Type B pancreatic cell (in vitro differentiated cells): ENCODE measurements around the gene RTCB. TPM values are rescaled to one million over a fixed set of nuclear protein-coding genes. Genes with fewer than 3 reads are reported as not detected.
A peak's percentile ranks its signal among the peaks of the same experiment; 100 is the strongest.

ENCODE experiments used
- DNase-seq: peaks from one replicate; pipeline ENCODE4 v3.0.0; 2021; ENCODE audit warnings: mixed read lengths; ENCODE audit not compliant: unreplicated experiment; ENCODE audit errors: extremely low spot score
- H3K27ac Mint-ChIP-seq: 2 replicates; pipeline ENCODE4 v1.8.0; 2021; ENCODE audit warnings: mild to moderate bottlenecking, mixed read lengths
- H3K27me3 Mint-ChIP-seq: 2 replicates; pipeline ENCODE4 v1.8.0; 2021; ENCODE audit warnings: mixed read lengths
- H3K36me3 Mint-ChIP-seq: 2 replicates; pipeline ENCODE4 v1.8.0; 2021; ENCODE audit warnings: mixed read lengths
- H3K4me1 Mint-ChIP-seq: one replicate; pipeline ENCODE4 v1.8.0; 2021; ENCODE audit warnings: mixed read lengths; ENCODE audit not compliant: unreplicated experiment
- H3K4me3 Mint-ChIP-seq: 2 replicates; pipeline ENCODE4 v1.8.0; 2021; ENCODE audit warnings: mild to moderate bottlenecking, mixed read lengths
- H3K9me3 Mint-ChIP-seq: 2 replicates; pipeline ENCODE4 v1.8.0; 2021; ENCODE audit warnings: mixed read lengths
- total RNA-seq: library from RNA; stranded (reverse); gene quantifications from 2 replicates; pipeline ENCODE4 v1.2.1, GENCODE V29; 2021; ENCODE audit warnings: low replicate concordance
- TF ChIP-seq, protein P1 (sequence below): fragments of 200-600 bp; sonication (generic); conservative IDR thresholded peaks from 2 replicates; pipeline ENCODE4 v1.5.0; 2021; ENCODE audit warnings: antibody characterized with exemption, mild to moderate bottlenecking

RTCB gene
- total RNA-seq, 1 donor from 2014 or later: 87.7 TPM

DNA sequence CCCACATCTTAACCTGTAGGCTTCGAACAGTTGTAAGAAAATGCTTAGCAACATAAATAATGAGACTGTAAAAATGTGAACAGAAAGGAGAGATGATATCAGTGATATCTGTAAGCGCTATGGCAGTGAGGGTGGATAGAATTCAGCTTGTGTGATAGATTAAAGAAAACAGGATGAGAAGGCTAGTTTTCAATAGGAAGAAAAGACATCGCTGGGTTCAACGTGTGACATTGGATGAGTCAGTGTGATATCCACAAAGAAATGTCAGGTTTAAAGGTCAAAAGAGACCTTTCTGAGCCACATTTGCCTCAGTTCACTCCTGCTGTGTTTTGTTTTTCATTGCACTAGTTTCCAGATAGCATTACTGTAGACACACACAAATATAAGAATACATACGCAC, 68.1 kb downstream of the RTCB start:
- Mint-ChIP-seq H3K9me3 (no peaks in the 10 kb centered on the region), H3K36me3 (no peaks in the 10 kb centered on the region), H3K4me3 (no peak overlapping the region), H3K27ac (no peak overlapping the region), H3K4me1 (peaks cover 4% of the 10 kb centered on the region), H3K27me3 (peaks cover 44% of the 10 kb centered on the region)
- TF ChIP-seq, protein P1, sequence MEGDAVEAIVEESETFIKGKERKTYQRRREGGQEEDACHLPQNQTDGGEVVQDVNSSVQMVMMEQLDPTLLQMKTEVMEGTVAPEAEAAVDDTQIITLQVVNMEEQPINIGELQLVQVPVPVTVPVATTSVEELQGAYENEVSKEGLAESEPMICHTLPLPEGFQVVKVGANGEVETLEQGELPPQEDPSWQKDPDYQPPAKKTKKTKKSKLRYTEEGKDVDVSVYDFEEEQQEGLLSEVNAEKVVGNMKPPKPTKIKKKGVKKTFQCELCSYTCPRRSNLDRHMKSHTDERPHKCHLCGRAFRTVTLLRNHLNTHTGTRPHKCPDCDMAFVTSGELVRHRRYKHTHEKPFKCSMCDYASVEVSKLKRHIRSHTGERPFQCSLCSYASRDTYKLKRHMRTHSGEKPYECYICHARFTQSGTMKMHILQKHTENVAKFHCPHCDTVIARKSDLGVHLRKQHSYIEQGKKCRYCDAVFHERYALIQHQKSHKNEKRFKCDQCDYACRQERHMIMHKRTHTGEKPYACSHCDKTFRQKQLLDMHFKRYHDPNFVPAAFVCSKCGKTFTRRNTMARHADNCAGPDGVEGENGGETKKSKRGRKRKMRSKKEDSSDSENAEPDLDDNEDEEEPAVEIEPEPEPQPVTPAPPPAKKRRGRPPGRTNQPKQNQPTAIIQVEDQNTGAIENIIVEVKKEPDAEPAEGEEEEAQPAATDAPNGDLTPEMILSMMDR: no peak
- DNase-seq: no peak

DNA sequence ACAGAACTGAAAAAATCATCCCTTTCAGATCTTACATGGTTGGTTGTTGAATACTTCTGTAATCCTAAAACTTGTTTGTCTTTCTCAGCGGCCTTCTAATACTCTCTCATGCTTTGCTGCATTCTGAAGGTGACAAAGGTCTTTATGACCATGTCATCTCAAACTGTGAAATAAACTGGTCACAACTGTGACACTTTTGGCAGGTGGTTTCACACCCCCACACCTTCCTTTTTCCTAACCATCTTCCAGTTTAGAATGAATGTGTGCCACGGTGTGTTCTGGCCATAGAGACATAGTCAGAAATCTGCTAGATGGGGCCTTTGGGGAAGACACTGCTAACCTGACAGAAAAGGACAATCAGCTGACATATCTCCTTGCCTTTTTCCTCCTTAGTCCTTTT, 69.1 kb downstream of the RTCB start:
- Mint-ChIP-seq H3K4me3 (no peak overlapping the region), H3K4me1 (peaks cover 4% of the 10 kb centered on the region), H3K36me3 (no peaks in the 10 kb centered on the region), H3K27ac (no peak overlapping the region), H3K9me3 (no peaks in the 10 kb centered on the region), H3K27me3 (peaks cover 49% of the 10 kb centered on the region)
- TF ChIP-seq, protein P1: no peak
- DNase-seq: no peak

DNA sequence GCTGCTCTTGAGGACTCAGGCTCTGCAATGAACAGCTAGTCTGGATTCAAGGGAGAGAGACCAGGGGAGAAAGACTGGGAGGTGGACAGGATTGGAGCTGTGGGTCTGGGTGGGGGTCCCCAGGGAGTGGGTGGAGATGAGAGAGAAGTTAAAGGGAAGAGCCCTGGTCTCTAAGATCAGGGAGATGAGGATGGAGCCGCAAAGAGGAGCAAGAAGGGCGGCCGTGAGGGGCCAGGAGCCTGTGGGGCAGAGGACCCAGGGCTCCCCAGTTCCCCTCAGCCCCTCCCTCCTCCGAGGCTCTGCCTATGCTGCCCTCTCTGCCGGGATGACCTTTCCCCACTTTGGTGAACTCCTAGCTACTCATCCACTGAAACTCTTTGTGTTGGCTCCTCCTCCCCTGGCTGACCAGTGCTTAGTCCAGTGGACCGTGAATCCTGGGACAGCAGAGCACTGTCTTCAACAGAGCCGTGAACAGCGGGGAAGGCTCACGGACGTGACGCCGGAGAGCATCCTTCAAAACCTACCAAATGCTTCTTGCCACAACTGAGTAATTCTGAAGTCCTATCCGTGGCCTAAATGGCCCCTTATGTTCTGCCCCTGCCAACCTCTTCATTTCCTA, 70.8 kb downstream of the RTCB start:
- Mint-ChIP-seq H3K4me1 (peaks cover 9% of the 10 kb centered on the region), H3K27ac (no peak overlapping the region), H3K27me3 (peaks cover 51% of the 10 kb centered on the region), H3K4me3 (no peak overlapping the region), H3K36me3 (no peaks in the 10 kb centered on the region), H3K9me3 (no peaks in the 10 kb centered on the region)
- peak; percentile 52 for DNase-seq
- TF ChIP-seq, protein P1: no peak

DNA sequence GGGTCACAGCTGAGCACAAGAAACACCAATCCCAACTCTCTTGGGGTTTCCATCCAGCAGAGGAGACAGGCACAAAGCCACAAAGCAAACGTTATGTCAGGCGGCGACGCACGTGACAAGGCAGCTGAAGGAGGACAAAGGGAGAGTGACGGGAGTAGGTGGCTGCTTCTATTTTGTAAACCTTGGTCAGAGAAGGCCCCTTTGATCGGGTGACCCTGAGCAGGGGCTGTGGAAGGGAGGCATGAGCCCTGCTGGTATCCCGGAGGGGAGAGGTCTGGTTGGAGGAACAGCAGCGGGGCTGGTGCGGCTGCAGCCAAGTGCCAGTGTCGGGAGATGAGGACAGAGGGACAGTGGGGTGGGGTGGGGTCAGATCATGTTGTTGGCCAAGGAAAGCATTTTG, 71.6 kb downstream of the RTCB start:
- H3K9me3 Mint-ChIP-seq: no peaks in the 10 kb centered on the region
- H3K36me3 Mint-ChIP-seq: no peaks in the 10 kb centered on the region
- H3K27ac Mint-ChIP-seq: no peak overlapping the region
- peak; percentile 65 for DNase-seq
- H3K4me1 Mint-ChIP-seq: peaks cover 9% of the 10 kb centered on the region
- peaks cover 46% of the 10 kb centered on the region for H3K27me3 Mint-ChIP-seq
- TF ChIP-seq, protein P1: no peak
- H3K4me3 Mint-ChIP-seq: no peak overlapping the region

DNA sequence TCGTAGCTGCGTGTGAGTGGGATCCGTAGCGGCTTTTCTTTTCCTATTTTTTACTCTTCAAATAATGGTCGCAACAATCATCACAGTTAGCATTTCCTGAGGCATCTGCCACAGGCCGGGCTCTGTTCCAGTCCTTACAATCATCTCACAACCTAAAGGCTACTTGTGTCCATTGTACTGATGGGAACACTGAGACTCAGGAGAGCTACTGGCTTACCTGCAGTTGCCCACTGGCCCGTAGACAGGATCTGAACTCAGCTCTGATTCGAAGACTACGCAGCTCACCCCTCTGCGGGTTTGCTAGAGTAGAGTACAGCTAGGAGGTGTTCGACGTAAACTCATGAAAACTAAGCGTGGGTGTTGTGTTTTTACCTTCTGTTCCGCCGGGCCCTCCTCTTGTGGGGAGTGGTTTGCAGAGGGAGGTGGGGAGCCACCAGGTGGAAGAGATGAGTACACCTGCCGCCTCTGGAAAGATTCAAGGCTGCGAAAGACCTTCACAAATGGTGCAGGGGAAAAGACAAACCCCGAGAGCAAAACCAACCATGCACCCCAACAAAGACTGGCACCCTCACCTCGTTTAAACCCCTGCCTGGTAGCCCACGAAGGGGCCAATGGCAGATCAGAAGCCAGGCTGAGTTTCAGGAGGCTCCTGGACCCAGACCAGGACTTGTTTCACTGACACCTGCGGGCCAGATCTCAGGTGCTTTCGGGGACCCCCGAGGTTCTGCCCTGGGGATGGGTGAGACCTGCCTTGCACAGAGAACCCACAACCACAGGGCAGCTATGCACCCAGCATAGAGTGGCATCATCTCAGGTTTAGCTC, 72.6 kb downstream of the RTCB start:
- Mint-ChIP-seq H3K27ac (no peak overlapping the region), H3K27me3 (peaks cover 44% of the 10 kb centered on the region), H3K4me1 (peaks cover 9% of the 10 kb centered on the region), H3K4me3 (no peak overlapping the region), H3K9me3 (no peaks in the 10 kb centered on the region), H3K36me3 (no peaks in the 10 kb centered on the region)
- peak; percentile 45 for DNase-seq
- TF ChIP-seq, protein P1: no peak
